ENCODE results near the gene RNF157.

Gene RNF157

GRCh38 chr17:76115138-76115754 lies 125.0 kb downstream of the RNF157 start:
- peaks cover 13% of the 10 kb centered on the region for H3K9me3 ChIP-seq (ENCODE audit: severe bottlenecking)
- TF ChIP-seq, protein P1, sequence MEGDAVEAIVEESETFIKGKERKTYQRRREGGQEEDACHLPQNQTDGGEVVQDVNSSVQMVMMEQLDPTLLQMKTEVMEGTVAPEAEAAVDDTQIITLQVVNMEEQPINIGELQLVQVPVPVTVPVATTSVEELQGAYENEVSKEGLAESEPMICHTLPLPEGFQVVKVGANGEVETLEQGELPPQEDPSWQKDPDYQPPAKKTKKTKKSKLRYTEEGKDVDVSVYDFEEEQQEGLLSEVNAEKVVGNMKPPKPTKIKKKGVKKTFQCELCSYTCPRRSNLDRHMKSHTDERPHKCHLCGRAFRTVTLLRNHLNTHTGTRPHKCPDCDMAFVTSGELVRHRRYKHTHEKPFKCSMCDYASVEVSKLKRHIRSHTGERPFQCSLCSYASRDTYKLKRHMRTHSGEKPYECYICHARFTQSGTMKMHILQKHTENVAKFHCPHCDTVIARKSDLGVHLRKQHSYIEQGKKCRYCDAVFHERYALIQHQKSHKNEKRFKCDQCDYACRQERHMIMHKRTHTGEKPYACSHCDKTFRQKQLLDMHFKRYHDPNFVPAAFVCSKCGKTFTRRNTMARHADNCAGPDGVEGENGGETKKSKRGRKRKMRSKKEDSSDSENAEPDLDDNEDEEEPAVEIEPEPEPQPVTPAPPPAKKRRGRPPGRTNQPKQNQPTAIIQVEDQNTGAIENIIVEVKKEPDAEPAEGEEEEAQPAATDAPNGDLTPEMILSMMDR (IDR thresholded peaks at IDR 0.05; ENCODE audit: low read depth, low read length) = no peak
- H3K4me3 ChIP-seq (ENCODE audit: low read depth, low read length) = no peak overlapping the region
- H3K36me3 ChIP-seq = no peaks in the 10 kb centered on the region
- no peaks in the 10 kb centered on the region for H3K27me3 ChIP-seq (ENCODE audit: insufficient read depth, low read depth, severe bottlenecking)
- DNase-seq = no peak
- no peak overlapping the region for H3K27ac ChIP-seq

DNA sequence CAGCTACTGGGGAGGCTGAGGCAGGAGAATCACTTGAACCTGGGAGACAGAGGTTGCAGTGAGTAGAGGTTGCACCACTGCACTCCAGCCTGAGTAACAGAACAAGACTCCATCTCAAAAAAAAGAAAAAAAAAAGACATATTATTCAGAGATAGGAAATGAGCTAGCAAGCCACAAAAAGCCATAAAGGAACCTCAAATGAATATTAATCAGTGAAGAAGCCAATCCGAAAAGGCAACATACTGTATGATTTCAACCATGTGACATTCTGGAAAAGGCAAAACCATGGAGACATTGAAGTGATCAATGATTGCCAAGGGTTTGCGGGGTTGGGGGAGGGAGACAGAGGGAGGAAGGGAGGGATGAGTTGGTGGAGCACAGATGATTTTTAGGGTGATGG lies 128.3 kb downstream of the RNF157 start:
- peaks cover 13% of the 10 kb centered on the region for H3K9me3 ChIP-seq (ENCODE audit: severe bottlenecking)
- H3K36me3 ChIP-seq = no peaks in the 10 kb centered on the region
- TF ChIP-seq, protein P1 (IDR thresholded peaks at IDR 0.05; ENCODE audit: low read depth, low read length) = no peak
- H3K4me3 ChIP-seq (ENCODE audit: low read depth, low read length) = no peak overlapping the region
- H3K27ac ChIP-seq = no peak overlapping the region
- no peak for DNase-seq
- no peaks in the 10 kb centered on the region for H3K27me3 ChIP-seq (ENCODE audit: insufficient read depth, low read depth, severe bottlenecking)

GRCh38 chr17:76107509-76107908 lies 132.8 kb downstream of the RNF157 start:
- peaks cover 4% of the 10 kb centered on the region for H3K36me3 ChIP-seq
- no peaks in the 10 kb centered on the region for H3K27me3 ChIP-seq (ENCODE audit: insufficient read depth, low read depth, severe bottlenecking)
- TF ChIP-seq, protein P1 (IDR thresholded peaks at IDR 0.05; ENCODE audit: low read depth, low read length) = no peak
- H3K4me3 ChIP-seq (ENCODE audit: low read depth, low read length) = no peak overlapping the region
- H3K9me3 ChIP-seq (ENCODE audit: severe bottlenecking) = no peaks in the 10 kb centered on the region
- no peak for DNase-seq
- H3K27ac ChIP-seq = peak overlapping the region; percentile 92

DNA sequence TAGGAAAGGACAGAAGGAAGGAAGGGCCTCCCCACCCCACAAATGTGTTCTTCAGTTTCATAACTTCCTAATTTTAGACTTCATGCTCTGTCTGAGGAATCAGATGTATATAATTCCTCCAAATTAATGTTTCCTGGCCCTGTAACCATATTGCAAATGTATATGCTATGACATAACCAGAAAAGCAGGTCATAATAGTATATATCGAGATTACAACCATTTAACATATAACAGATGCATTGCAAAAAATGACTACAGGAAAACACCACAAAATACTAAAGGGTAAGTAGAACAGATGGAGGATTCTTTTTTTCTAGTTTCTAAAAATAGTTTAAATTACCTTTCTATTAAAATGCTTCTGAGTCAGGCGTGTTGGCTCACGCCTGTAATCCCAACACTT lies 133.6 kb downstream of the RNF157 start:
- H3K27ac ChIP-seq = peak overlapping the region; percentile 92
- peak overlapping the region; percentile 5; the same call in 1 of the 2 replicates for H3K4me3 ChIP-seq (ENCODE audit: low read depth, low read length)
- H3K36me3 ChIP-seq = peaks cover 11% of the 10 kb centered on the region
- no peaks in the 10 kb centered on the region for H3K9me3 ChIP-seq (ENCODE audit: severe bottlenecking)
- TF ChIP-seq, protein P1 (IDR thresholded peaks at IDR 0.05; ENCODE audit: low read depth, low read length) = no peak
- no peaks in the 10 kb centered on the region for H3K27me3 ChIP-seq (ENCODE audit: insufficient read depth, low read depth, severe bottlenecking)
- DNase-seq = no peak

- H3K9me3 ChIP-seq (ENCODE audit: severe bottlenecking) = no peaks in the 10 kb centered on the region
- H3K27ac ChIP-seq = peak overlapping the region; percentile 92
- no peak for DNase-seq
- H3K36me3 ChIP-seq = peaks cover 29% of the 10 kb centered on the region
- H3K27me3 ChIP-seq (ENCODE audit: insufficient read depth, low read depth, severe bottlenecking) = no peaks in the 10 kb centered on the region
- TF ChIP-seq, protein P1 (IDR thresholded peaks at IDR 0.05; ENCODE audit: low read depth, low read length) = no peak
- H3K4me3 ChIP-seq (ENCODE audit: low read depth, low read length) = no peak overlapping the region
Observed at GRCh38 chr17:76104896-76105231, 135.4 kb downstream of the RNF157 start.

All from WERI-Rb-1 (cell line).